HG02678 (cell line): ENCODE results near the gene YIPF2.

ENCODE experiments used
- ATAC-seq: cut with Tn5 transposase; IDR thresholded peaks from one replicate; pipeline ENCODE4 v1.9.1; 2021; ENCODE audit warnings: mild to moderate bottlenecking, moderate library complexity; ENCODE audit not compliant: unreplicated experiment

YIPF2 gene

DNA sequence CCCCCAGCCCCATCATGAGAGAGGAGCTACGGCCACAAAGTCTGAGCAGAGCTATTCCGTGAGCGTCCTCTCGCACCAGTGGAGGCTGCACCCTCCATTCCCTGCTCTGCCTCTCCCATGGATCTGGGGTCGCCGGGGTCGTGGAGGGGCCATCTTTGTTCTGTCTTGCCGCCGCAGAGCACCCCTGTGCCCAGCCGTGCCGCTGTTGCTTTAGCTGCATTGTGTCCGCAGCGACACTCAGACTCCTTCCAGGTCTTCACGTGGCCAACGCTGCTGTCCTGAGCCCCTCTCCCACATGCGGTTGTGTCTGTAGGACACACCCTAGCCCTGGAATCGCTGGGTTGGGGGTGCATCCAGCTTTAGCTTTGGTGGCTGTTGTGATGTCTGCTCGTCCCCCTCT is 15.8 kb downstream of the YIPF2 start:
- ATAC-seq: no peak

DNA sequence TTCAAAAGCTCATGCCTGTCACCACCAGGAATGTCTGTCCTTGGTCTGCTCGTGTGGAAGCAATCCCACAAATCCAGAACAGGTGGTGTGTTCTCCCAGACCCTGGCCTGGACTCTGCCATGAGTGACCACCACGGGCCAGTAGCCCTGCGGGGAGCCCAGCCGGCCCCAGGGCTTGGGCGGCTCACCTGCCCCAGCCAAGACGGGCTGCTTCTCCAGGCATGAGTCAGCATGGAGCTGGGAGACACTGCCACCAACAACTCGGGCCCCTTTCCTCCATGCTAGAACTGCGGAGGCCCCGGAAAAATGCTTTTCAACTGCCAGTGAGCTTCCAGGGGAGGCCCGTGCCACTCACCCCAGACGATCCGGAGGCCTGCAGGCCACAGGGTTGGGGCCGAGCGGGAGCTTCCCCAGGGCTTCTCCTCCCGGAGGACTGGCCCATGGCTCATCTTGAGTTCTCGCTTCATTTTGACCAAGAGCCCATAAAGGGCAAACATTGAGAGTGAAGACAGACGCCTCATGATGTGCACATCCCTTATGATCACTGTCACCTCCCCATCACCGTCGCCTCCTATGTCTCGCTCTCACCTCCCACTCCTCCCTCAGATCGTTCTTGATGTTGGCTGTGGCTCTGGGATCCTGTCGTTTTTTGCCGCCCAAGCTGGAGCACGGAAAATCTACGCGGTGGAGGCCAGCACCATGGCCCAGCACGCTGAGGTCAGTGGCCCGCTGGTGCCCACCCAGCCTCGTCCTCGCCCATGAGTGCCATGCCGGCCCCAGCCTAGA is 16.7 kb downstream of the YIPF2 start:
- ATAC-seq: no peak

DNA sequence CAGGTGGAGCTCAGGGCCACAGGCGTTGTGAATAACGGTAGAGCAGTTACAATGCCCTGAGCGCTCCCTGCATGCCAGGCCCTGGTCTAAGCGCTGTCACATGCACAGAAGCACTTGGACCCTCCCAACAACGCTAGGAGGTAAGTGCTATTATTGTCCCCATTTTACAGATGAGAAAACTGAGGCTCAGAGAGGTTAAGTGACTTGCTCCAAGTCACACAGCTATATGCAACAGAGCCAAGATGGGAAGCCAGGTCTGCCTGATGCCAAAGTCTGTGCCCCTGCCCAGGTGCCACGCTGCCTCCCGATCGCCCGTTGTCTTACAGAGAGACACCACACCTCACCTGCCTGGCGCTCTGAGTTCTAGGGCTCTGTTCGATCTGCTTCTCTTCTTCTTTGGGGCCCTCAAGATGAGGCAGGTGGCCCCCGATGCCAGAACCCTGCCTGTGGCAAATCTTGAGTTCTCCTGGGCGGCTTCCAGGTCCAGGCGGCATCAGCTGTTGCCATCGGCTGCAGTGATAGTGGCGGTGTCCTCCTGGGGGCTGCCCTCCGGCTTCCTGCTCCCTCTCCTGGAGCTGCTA is 20.0 kb downstream of the YIPF2 start:
- ATAC-seq: no peak

DNA sequence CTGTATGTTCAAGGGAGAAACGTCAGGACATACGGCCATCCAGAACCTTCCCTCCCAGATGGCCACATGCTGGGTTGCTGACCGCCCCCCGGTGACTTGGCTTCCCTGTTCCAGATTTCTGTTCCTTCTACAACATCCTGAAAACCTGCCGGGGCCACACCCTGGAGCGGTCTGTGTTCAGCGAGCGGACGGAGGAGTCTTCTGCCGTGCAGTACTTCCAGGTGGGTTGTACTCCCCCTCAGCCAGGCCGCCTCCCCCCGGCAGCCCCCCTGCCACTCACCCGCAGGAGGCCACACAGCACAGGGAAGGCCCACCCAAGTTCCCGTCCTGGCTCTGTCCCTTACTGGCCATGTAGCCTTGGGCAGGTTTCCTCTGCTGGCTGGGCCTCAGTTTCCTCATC is 20.5 kb downstream of the YIPF2 start:
- no peak for ATAC-seq

DNA sequence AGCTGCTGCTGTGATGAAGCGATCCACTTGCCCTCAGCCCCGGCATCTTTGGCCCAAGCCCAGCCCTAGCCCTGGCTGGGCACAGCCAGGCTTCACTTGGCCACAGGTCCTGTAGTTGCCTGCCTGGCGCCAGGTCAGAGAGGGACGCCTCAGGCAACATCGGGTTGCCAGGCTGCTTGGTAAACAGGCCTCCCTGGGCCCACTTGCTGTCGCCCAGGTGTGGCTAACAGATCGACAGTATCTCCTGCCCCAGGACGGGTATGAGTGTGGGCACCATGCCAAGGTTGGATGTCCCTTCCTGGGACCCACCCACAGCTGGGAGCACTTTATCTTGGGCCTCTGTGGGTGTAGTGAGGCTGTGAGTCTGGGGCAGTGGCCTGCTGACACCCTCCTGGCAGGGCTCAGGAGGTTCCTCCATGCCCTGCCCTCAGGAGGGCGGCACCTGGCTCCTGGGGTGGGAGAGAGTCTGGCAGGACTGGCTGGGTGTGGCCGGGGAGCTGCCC is 29.2 kb downstream of the YIPF2 start:
- ATAC-seq: no peak

DNA sequence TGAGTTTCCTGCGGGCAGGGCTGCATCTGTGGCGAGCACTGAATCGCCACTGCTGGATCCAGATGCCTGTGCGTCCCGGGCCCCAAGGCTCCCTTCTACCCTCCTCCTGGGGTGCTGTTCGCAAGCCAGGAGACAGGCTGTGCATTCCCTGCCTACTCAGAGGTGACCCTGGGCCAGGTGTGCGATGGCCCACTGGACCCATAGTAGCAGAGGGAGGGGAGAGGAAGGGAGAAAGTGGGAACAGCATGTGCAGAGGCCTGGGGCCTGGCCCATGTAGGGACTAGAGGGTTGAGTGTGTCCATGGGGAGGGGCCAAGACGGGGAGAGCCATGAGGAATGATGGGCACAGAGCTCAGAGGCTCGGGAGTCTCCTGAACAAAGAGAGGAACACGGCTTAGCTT is 29.8 kb downstream of the YIPF2 start:
- ATAC-seq: no peak

DNA sequence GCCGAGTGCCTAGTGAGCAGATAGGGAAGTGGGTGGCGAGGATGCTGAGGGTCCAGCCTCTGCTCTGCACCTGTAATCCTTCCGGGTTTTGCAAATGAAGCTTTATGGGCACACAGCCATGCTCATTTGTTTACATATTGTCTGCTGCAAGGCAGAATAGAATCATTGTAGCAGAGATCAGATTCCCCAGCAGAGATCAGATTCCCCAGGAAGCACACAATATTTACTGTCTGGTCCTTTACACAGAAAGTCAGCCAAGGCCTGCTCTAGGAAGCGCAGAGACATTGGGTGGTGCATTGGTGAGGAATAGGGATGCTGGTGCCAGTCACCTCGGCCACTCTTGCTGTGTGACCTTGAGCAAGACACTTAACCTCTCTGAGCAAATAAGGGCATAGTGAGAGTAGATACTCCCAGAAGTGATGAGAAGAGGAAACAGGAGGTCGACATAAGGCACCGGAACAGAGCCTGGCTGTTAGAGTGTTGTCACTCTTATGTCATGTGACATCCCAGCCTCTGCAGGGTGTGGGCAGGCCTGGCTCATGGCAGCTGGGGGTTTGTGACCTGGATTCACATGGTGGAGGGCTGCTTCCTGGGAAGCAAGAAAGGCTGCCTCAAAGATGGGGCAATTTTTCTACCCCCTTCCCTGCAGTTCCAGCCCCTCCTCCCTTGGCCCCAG is 31.4 kb downstream of the YIPF2 start:
- no peak for ATAC-seq

DNA sequence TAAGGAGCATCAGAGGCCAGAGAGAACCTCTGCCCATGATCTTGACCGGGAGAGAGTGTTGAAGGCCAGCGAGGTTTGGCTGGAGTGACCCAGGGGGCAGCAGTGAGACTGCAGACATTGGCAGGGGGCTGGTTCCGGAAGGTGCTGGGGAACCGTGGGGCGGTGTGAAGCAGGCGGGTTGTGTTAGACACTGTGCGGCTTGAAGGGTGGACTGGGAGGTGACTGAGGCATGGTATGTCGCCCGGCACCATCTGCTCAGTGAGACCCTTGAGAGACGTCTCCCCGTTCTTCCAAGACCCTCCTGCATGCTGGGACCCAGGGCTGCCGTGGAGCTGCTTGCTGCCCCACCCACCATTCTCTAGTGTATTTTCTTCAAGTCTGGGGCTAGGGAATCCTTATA is 32.5 kb downstream of the YIPF2 start:
- ATAC-seq: no peak

DNA sequence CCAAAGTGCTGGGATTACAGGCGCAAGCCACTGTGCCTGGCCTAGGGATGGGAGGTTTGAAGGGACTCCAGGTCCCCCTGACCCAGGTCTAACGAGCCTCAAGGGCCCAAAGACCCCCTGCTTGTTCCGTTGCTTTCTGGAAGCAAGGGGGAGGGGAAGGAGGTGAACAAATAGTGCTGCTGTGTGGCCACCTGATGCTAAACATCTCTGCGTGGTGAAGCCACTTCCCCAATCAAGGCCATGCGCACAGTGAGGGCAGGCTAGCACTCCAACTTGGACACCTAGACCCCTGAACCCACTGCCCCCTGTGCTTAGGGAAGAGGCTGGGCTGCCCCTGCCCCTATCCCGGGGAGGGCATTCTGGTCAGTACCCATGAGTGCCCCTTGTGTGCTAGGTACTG is 33.1 kb downstream of the YIPF2 start:
- no peak for ATAC-seq

DNA sequence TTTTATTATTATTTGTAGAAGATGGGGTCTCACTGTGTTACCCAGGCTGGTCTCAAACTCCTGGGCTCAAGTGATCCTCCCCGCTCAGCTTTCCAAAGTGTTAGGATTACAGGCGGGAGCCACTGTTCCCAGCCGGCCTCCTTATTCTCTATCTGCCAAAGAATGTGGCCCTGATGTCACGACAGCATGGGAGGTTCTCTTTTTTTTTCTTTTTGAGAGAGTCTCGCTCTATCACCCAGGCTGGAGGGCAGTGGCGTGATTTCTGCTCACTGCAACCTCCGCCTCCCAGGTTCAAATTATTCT is 33.6 kb downstream of the YIPF2 start:
- ATAC-seq: no peak

DNA sequence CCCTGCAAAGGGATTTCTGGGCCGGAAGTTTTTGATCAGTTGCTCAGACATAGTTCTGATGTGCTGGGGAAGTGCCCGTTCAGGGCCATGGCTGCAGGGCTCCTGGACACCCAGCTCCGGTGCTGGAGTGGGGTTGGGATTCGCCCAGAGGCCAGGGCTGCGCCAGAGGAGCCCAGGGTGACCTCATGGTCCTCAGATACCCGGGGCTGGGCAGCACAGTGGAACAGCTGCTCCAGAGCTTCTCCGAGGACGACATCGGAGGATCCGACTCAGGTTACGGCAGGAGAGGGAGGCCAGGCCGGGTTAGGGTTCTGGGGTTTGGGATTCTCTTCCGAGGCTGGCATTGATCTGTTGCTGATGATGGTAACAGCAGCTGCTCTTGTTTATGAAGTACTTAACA is 36.2 kb downstream of the YIPF2 start:
- no peak for ATAC-seq

DNA sequence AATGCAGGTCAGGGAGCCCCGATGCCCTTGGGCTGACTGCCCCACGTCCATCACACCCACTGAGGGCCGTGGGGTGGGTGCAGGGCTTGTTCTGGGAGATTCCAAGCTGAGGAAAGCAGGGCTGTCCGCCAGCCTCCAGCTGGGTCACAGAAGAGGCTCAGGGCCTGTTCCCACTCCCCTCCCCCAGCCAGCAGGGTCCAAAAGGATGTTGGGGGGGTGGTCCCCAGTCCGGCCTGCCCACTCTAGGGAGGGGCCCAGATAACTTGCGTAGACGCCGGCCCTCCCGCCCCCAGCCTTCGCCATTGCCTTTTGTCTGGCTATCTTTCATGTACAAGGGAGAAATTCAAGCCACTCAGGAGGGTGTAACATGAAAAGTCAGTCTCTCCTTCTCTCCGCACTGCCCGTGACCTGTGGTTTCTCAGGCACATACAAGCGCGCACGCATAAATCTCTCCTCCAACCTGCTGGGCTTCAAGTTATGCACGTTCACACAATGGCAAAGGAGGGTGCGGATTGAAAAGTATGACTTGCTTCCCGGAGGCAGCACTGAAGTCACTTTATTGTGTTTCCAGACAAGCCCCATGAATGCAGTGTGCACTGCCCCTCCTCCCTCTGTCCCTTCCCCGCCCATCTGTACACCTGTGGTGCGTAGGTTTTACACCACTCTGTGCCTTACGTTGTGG is 36.9 kb downstream of the YIPF2 start:
- no peak for ATAC-seq

DNA sequence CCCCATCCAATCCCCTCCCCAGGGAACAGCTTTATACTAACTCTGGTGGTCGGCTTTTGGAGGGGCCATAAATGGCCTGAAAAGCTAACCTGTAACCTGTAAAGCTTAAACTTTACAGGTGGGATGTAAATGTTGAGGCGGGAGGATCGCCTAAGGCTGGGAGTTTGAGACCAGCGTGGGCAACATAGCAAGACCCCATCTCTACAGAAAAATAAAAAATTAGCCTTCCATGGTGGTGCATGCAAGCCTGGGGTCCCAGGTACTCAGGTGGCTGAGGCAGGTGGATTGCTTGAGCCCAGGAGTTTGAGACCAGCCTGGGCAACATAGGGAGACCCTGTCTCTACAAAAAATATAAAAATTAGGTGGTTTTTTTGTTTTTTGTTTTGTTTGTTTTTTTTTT is 38.6 kb downstream of the YIPF2 start:
- ATAC-seq: no peak

DNA sequence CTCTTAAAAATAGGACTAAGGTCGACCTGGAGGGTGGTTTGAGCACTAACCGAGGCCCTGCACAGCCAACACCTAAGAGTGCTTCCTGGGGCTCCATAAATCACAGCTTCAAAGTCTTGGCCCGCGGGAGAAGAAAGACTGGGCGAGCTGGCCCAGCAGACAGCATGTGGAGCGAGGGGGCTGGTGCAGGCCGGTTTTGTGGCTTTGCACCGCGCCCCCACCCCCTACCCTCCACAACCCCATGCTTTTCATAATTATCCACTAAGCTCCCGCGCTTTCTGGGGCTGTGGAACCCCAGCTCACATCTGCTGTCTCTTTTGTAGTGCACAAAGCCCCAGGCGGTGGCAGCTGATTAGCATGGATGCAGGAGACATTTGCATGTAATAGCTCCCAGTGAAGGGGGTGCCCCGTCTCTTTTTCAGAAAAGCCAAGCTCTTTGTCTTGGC is 40.0 kb downstream of the YIPF2 start:
- no peak for ATAC-seq

DNA sequence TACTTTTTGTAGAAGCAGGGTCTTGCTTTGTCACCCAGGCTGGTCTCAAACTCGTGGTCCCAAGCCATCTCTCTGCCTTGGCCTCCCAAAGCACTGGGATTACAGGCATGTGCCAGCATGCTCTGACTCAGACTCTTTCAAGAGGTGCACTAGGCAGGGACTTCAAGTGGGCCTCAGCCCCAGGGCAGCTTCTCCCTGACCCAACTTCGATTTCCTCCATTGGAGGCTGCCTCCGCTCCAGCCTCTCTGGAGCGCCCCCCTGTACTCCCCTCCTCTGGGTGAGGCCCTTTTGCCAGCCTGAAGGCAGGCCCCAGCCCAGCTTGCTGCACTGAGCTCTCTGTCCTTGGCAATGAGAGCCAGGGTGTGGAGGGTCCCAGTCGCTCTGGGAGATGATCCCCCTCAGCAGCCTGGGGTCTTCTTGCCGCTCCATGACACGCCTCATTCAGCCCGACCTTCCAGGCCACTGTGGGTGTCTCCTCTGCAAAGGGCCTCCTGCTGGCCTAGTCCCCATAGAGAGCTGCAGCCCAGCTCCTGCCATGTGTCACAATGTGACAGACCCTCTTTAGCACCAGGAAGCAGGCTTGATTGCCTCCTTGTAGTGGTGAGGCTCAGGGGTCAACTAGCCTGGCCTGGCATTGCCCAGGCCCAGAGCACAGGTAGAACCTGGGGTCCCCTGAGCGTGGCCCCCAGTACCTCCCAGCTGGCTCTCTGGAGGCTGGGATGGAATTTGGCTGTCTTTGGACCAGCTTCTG is 40.6 kb downstream of the YIPF2 start:
- ATAC-seq: no peak

DNA sequence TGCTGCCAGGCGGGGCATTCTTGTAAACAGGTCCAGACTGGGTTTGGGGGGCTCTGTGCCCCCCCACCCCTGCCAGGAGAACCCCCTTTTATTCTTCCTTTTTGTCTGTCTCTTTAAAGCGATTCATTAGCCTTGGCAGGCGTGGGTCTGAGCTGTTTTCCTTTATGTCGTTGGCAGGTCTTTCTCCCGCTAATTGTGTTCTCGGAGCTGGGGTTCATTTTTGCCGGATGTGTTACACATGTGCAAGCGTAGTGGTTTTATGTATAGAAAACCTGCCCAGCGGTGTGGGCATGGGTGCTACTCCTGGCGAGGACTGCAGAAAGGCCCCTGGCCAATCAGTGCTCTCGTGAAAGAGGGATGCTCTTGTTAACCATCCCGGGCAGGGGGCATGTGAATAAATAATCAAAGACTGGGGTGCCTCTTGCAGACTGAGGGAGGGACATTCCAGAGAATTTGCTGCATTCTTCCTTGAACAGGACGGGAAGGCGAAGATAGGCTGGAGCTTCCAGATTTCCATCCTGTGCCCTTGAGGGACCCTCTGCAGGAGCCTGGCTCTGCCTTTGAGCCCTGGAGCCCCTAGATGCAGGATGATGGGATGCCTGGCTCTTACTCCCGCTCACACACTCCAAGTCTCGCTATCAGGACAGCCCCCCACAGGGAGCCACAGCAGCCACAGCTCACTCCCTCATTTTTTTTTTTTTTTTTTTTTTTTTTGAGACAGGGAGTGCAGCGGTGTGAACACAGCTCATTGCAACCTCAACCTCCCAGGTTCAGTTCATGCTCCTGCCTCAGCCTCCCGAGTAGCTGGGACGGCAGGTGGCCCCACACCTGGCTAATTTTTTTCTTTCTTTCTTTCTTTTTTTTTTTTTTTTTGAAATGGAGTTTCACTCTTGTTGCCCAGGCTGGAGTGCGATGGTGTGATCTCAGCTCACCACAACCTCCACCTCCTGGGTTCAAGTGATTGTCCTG is 43.0 kb downstream of the YIPF2 start:
- no peak for ATAC-seq

DNA sequence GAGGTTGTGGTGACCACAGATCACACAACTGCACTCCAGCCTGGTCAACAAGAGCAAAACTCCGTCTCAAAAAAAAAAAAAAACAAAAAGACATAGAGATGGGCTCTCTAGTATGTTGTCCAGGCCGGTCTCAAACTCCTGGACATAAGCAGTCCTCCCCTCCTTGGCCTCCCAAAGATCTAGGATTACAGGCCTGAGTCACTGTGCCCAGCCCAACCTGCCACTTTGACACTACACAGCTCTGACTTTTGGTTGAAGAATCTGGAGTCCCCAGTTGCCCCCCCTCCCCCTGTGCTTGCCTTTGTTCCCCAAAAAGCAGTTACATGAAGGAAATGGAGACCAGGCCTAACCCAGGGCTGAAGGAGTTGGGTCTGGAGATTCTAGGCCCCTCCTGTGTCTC is 44.2 kb downstream of the YIPF2 start:
- no peak for ATAC-seq

DNA sequence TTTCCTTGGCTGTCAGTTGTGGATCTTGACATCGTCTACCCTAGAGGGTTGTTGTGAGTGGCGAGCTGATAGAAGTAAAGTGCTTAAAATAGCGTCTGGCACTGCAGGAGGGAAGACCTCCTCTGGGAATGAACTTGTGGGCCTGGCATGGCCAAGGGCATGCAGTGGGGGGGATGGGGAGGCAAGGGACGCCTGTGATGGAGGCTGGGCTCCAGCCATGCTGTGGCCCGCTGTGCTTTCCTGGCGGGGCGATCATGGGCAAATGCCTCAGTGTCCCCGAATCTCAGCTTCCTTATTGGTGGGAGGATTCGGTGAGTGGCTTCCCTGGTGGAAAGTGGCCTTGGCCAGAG is 46.4 kb downstream of the YIPF2 start:
- no peak for ATAC-seq

DNA sequence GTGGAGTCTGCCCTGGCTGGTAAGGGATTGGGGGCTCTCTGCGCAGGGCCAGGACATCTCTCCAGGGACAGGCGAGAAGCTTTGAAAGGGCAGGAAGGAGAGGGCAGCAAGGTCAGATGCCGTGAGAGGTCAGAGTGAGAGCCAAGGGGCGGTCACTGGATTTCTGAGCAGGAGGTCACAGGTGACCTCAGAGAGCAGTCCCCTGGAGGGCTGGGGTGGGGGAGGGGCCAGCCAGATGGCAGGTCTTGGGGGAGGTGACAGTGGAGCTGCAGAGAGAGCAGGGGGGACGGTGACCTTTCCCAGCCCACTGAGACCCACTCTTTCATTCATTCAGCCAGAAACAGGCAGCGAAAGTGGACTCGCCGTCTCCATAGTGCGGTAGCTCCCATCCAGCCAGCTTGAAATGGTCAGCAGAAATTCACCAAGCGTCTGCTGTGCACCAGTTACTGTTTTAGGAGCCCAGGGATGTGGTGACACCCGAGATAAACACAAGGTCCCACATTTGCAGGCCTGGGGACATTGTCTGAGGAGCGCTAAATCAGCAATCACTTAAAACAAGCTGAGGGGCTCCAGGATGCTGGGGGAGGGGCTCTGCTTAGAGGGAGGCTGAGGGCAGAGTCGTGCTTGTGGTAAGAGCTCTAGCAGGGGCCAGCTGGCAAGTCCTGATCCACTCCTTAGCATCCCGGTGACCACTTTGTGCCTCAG is 46.9 kb downstream of the YIPF2 start:
- no peak for ATAC-seq
